ENCODE measurements around the gene HYAL3. TPM values are rescaled to one million over a fixed set of nuclear protein-coding genes. Genes with fewer than 3 reads are reported as not detected.
"Not testable (repeated sequence)": the region's sequence is repeated elsewhere in the genome, so short reads cannot be mapped to it uniquely, and the experiment has no call there.

HYAL3 gene
- total RNA-seq, 2 experiments from 2014 or later: 2.7 to 3.5 TPM

DNA sequence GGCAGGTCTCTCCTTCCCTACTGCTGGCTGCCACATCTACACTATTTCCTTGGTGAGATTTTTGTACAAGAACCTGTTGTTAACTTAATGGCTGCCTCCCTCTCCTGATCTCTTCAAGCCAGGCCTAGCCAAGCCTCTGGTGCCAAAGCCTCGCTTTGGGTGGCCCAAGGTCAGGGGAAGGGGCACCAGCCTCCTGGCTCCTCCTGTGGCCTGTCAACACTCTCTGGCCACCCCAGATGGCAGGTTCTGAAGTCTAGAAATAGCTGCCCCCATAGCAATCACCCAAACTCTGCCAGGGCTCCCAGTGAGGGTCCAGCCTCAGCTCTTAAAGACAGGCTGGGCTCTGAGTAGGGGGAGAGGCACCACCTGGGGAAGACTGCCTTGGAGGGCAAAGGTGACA is 11.9 kb downstream of the HYAL3 start:
- H2AFZ ChIP-seq (ENCODE audit: low read length): no peak overlapping the region
- H4K20me1 ChIP-seq (ENCODE audit: insufficient read depth, low read length): no peaks in the 10 kb centered on the region
- POLR2A ChIA-PET: no interaction called here
- DNase-seq (ENCODE audit: low spot score): no peak
- no peak overlapping the region for H3K4me3 ChIP-seq (ENCODE audit: low read depth, low read length, poor library complexity, severe bottlenecking)
- TF ChIP-seq EZH2phosphoT487 (IDR thresholded peaks at IDR 0.05; ENCODE audit: borderline replicate concordance, low read depth, low read length): no peak
- TF ChIP-seq, protein P1, sequence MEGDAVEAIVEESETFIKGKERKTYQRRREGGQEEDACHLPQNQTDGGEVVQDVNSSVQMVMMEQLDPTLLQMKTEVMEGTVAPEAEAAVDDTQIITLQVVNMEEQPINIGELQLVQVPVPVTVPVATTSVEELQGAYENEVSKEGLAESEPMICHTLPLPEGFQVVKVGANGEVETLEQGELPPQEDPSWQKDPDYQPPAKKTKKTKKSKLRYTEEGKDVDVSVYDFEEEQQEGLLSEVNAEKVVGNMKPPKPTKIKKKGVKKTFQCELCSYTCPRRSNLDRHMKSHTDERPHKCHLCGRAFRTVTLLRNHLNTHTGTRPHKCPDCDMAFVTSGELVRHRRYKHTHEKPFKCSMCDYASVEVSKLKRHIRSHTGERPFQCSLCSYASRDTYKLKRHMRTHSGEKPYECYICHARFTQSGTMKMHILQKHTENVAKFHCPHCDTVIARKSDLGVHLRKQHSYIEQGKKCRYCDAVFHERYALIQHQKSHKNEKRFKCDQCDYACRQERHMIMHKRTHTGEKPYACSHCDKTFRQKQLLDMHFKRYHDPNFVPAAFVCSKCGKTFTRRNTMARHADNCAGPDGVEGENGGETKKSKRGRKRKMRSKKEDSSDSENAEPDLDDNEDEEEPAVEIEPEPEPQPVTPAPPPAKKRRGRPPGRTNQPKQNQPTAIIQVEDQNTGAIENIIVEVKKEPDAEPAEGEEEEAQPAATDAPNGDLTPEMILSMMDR (conservative IDR thresholded peaks at IDR 0.05; ENCODE audit: low read length): no peak
- no peak overlapping the region for H3K27ac ChIP-seq (ENCODE audit: low read depth, low read length, poor library complexity, severe bottlenecking)
- intact Hi-C loops (cut with micrococcal nuclease; ENCODE audit: unreplicated experiment): no loop called here
- no peaks in the 10 kb centered on the region for H3K9me3 ChIP-seq (ENCODE audit: low read length)
- no peak overlapping the region for H3K4me2 ChIP-seq (ENCODE audit: low read length)
- H3K36me3 ChIP-seq (ENCODE audit: insufficient read depth, low read length): peaks cover 52% of the 10 kb centered on the region
- no peaks in the 10 kb centered on the region for H3K4me1 ChIP-seq (ENCODE audit: insufficient read depth, low read length, poor library complexity, severe bottlenecking)
- H3K79me2 ChIP-seq (ENCODE audit: insufficient read depth, low read depth, low read length): peaks cover 20% of the 10 kb centered on the region
- CTCF ChIA-PET (ENCODE audit: unreplicated experiment): no interaction called here
- H3K9me2 ChIP-seq (ENCODE audit: insufficient read depth, low read length): no peaks in the 10 kb centered on the region
- no TSS peak for BruUV-seq (replicated peaks)

DNA sequence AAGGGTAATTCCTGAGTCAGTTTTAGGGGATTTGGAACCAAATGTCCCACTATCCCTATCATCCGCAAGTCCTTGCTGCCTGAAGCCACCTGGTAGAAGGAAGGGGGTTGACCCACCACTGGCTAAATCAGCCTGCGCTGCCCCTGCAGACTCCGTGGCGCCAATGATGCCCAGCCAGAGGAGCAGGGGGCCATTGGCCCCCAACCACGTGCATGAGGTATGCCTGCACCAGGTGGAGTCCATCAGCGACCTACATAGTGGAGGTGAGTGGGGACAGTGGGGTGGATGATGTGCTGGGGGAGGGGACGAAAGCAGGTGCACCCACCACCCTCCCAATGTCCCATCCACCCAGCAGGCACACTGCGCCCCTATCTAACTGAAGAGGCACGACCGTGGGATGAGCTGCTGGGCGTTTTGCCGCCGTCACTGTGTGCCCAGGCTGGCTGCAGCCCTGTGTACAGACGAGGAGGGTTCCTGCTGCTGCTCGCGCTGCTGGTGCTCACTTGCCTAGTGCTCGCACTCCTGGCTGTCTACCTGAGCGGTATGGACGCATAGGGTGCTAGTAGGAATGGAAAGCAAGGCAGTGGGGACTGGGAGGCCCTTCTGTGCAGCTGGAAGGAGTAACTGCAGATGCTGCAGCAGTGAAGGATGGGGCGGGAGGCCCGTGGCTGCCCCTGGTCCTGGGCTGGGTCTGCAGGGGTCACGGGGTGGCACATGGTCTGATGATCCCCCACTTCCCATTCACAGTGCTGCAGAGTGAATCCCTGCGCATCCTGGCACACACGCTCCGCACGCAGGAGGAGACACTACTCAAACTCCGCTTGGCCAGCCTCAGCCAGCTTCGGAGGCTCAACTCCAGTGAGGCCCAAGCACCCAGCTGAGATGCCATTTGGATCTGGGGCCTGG is 12.6 kb downstream of the HYAL3 start:
- intact Hi-C loops (cut with micrococcal nuclease; ENCODE audit: unreplicated experiment): no loop called here
- CTCF ChIA-PET (ENCODE audit: unreplicated experiment): no interaction called here
- no peaks in the 10 kb centered on the region for H3K9me3 ChIP-seq (ENCODE audit: low read length)

DNA sequence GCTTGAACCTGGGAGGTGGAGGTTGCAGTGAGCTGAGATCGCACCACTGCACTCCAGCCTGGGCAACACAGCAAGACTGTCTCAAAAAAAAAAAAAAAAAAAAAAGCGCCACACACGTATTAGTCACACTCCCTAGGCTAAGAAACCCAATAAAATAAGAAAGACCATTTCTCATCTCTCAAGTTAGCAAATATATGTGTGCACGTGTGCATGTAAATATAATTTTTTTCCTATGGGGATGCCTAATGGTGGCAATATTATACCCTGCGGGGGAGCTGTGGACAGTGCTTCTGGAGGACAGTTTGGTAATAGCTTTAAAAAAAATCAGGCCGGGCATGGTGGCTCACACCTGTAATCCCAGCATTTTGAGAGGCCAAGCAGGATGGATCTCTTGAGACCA is 15.1 kb downstream of the HYAL3 start:
- intact Hi-C loops (cut with micrococcal nuclease; ENCODE audit: unreplicated experiment); H3K4me2 ChIP-seq (ENCODE audit: low read length); H3K9me2 ChIP-seq (ENCODE audit: insufficient read depth, low read length); CTCF ChIA-PET (ENCODE audit: unreplicated experiment); H3K4me1 ChIP-seq (ENCODE audit: insufficient read depth, low read length, poor library complexity, severe bottlenecking); H4K20me1 ChIP-seq (ENCODE audit: insufficient read depth, low read length); DNase-seq (ENCODE audit: low spot score); BruUV-seq (replicated peaks); H2AFZ ChIP-seq (ENCODE audit: low read length); H3K27ac ChIP-seq (ENCODE audit: low read depth, low read length, poor library complexity, severe bottlenecking); H3K9me3 ChIP-seq (ENCODE audit: low read length); H3K79me2 ChIP-seq (ENCODE audit: insufficient read depth, low read depth, low read length); H3K4me3 ChIP-seq (ENCODE audit: low read depth, low read length, poor library complexity, severe bottlenecking): not testable (repeated sequence)
- peaks cover 36% of the 10 kb centered on the region for H3K36me3 ChIP-seq (ENCODE audit: insufficient read depth, low read length)
- POLR2A ChIA-PET: interaction anchor here (0.7 to 1.0 kb wide), 3 partner anchors 15 to 53 kb away, joined by 3 read pairs; partner anchors contain the start of genes HYAL3 and NAA80

More for the DNA sequence above, 12.6 kb downstream of the HYAL3 start:
- Histone ChIP-seq H3K4me3 (ENCODE audit: low read depth, low read length, poor library complexity, severe bottlenecking) (no peak overlapping the region), H3K79me2 (ENCODE audit: insufficient read depth, low read depth, low read length) (peaks cover 14% of the 10 kb centered on the region), H2AFZ (ENCODE audit: low read length) (no peak overlapping the region), H3K4me1 (ENCODE audit: insufficient read depth, low read length, poor library complexity, severe bottlenecking) (no peaks in the 10 kb centered on the region), H3K27ac (ENCODE audit: low read depth, low read length, poor library complexity, severe bottlenecking) (no peak overlapping the region), H4K20me1 (ENCODE audit: insufficient read depth, low read length) (no peaks in the 10 kb centered on the region), H3K36me3 (ENCODE audit: insufficient read depth, low read length) (peaks cover 52% of the 10 kb centered on the region), H3K9me2 (ENCODE audit: insufficient read depth, low read length) (no peaks in the 10 kb centered on the region), H3K4me2 (ENCODE audit: low read length) (no peak overlapping the region)
- no TSS peak for BruUV-seq (replicated peaks)
- no peak for TF ChIP-seq EZH2phosphoT487 (IDR thresholded peaks at IDR 0.05; ENCODE audit: borderline replicate concordance, low read depth, low read length)
- TF ChIP-seq, protein P1 (conservative IDR thresholded peaks at IDR 0.05; ENCODE audit: low read length): no peak
- DNase-seq (ENCODE audit: low spot score): no peak
- POLR2A ChIA-PET: no interaction called here
